ENCODE measurements around the gene KLF2.

GRCh38 chr19:16306728-16307402 is 17.8 kb upstream of the KLF2 start:
- TF ChIP-seq CTCF (IDR thresholded peaks at IDR 0.05) (no peak), POLR2A (IDR thresholded peaks at IDR 0.05) (no peak)
